Peyer's patch (tissue), 4 donors: ENCODE data around the gene ANXA1. TPM values are rescaled to one million over a fixed set of nuclear protein-coding genes. Genes with fewer than 3 reads are reported as not detected.

Source experiments
- DNase-seq, 3 donors: peaks; one replicate each; pipeline ENCODE4 v3.0.0-alpha.2; 2017 to 2019
- H3K27ac ChIP-seq, 4 donors: fragments of 200-600 bp; sonication (generic); one replicate each; pipeline ENCODE4 v1.5.1; 2016 to 2019
- H3K27me3 ChIP-seq, 2 donors: fragments of 200-600 bp; sonication (generic); one replicate each; pipeline ENCODE4 v1.5.1; 2019
- H3K36me3 ChIP-seq, 3 donors: fragments of 200-600 bp; sonication (generic); one replicate each; pipeline ENCODE4 v1.5.1; 2016 to 2019
- H3K4me1 ChIP-seq, 4 donors: fragments of 200-600 bp; sonication (generic); one replicate each; pipeline ENCODE4 v1.5.1; 2016 to 2019
- H3K4me3 ChIP-seq, 4 donors: fragments of 200-600 bp; sonication (generic); 1 replicate in 3 of 4; 2 replicates in 1 of 4; pipeline ENCODE4 v1.5.1; 2016 to 2019; ENCODE audit warnings: mild to moderate bottlenecking in 1 of 4
- H3K9me3 ChIP-seq, 4 donors: fragments of 200-600 bp; sonication (generic); one replicate each; pipeline ENCODE4 v1.5.1; 2016 to 2019; ENCODE audit warnings: mild to moderate bottlenecking in 1 of 4
- POLR2A ChIP-seq, 2 donors: fragments of 450-650 bp; IDR thresholded peaks; one replicate each; pipeline ENCODE4 v1.5.1; 2017; ENCODE audit warnings: antibody characterized with exemption in 2 of 2, mild to moderate bottlenecking in 2 of 2, moderate library complexity in 2 of 2
- total RNA-seq, 4 donors: library from RNA; depleted of rRNA; stranded (reverse); fragments of >200 nt; gene quantifications; one replicate each; pipeline ENCODE4 v1.1.0, GENCODE V29; 2016
- TF ChIP-seq, protein P1 (sequence below), 6 experiments: fragments of 450-650 bp in 4 of 6; fragments of 200-600 bp in 2 of 6; sonication (generic) in 1 of 6; IDR thresholded peaks; one replicate each; pipeline ENCODE4 v1.5.1; 2017 to 2019; ENCODE audit warnings: antibody characterized with exemption in 6 of 6, mild to moderate bottlenecking in 3 of 6, moderate library complexity in 1 of 6

Gene ANXA1
- total RNA-seq, 4 donors from 2014 or later = 13.5 to 223 (median 40.3) TPM

- no peaks in the 10 kb centered on the region for H3K27me3 ChIP-seq
- H3K27ac ChIP-seq = no peak overlapping the region
- no peak for TF ChIP-seq POLR2A (IDR thresholded peaks at IDR 0.05)
- TF ChIP-seq, protein P1, sequence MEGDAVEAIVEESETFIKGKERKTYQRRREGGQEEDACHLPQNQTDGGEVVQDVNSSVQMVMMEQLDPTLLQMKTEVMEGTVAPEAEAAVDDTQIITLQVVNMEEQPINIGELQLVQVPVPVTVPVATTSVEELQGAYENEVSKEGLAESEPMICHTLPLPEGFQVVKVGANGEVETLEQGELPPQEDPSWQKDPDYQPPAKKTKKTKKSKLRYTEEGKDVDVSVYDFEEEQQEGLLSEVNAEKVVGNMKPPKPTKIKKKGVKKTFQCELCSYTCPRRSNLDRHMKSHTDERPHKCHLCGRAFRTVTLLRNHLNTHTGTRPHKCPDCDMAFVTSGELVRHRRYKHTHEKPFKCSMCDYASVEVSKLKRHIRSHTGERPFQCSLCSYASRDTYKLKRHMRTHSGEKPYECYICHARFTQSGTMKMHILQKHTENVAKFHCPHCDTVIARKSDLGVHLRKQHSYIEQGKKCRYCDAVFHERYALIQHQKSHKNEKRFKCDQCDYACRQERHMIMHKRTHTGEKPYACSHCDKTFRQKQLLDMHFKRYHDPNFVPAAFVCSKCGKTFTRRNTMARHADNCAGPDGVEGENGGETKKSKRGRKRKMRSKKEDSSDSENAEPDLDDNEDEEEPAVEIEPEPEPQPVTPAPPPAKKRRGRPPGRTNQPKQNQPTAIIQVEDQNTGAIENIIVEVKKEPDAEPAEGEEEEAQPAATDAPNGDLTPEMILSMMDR (IDR thresholded peaks at IDR 0.05) = no peak
- DNase-seq = no peak
- H3K36me3 ChIP-seq = no peaks in the 10 kb centered on the region
- H3K4me1 ChIP-seq = no peaks in the 10 kb centered on the region
- no peak overlapping the region for H3K4me3 ChIP-seq
- no peaks in the 10 kb centered on the region for H3K9me3 ChIP-seq
Observed at GRCh38 chr9:73121375-73121935, 30.2 kb upstream of the ANXA1 start.

GRCh38 chr9:73125651-73126050 is 26.0 kb upstream of the ANXA1 start:
- Histone ChIP-seq H3K27me3 (no peaks in the 10 kb centered on the region), H3K9me3 (no peaks in the 10 kb centered on the region), H3K27ac (no peak overlapping the region), H3K4me3 (no peak overlapping the region), H3K36me3 (no peaks in the 10 kb centered on the region), H3K4me1 (no peaks in the 10 kb centered on the region)
- TF ChIP-seq, protein P1 (IDR thresholded peaks at IDR 0.05) = no peak
- TF ChIP-seq POLR2A (IDR thresholded peaks at IDR 0.05) = no peak
- no peak for DNase-seq

GRCh38 chr9:73129941-73130685 is 21.6 kb upstream of the ANXA1 start:
- no peaks in the 10 kb centered on the region for H3K27me3 ChIP-seq
- no peaks in the 10 kb centered on the region for H3K36me3 ChIP-seq
- no peaks in the 10 kb centered on the region for H3K4me1 ChIP-seq
- no peak for DNase-seq
- no peaks in the 10 kb centered on the region for H3K9me3 ChIP-seq
- H3K27ac ChIP-seq = no peak overlapping the region
- TF ChIP-seq, protein P1 (IDR thresholded peaks at IDR 0.05) = no peak
- no peak for TF ChIP-seq POLR2A (IDR thresholded peaks at IDR 0.05)
- no peak overlapping the region for H3K4me3 ChIP-seq

- H3K9me3 ChIP-seq = no peaks in the 10 kb centered on the region
- no peaks in the 10 kb centered on the region for H3K4me1 ChIP-seq
- TF ChIP-seq POLR2A (IDR thresholded peaks at IDR 0.05) = no peak
- TF ChIP-seq, protein P1 (IDR thresholded peaks at IDR 0.05) = no peak
- no peak for DNase-seq
- peak overlapping the region; percentile 62 to 87 (median 68) for H3K27ac ChIP-seq
- H3K4me3 ChIP-seq = no peak overlapping the region
- no peaks in the 10 kb centered on the region for H3K27me3 ChIP-seq
- no peaks in the 10 kb centered on the region for H3K36me3 ChIP-seq
Observed at GRCh38 chr9:73131461-73131860, 20.2 kb upstream of the ANXA1 start.

DNA sequence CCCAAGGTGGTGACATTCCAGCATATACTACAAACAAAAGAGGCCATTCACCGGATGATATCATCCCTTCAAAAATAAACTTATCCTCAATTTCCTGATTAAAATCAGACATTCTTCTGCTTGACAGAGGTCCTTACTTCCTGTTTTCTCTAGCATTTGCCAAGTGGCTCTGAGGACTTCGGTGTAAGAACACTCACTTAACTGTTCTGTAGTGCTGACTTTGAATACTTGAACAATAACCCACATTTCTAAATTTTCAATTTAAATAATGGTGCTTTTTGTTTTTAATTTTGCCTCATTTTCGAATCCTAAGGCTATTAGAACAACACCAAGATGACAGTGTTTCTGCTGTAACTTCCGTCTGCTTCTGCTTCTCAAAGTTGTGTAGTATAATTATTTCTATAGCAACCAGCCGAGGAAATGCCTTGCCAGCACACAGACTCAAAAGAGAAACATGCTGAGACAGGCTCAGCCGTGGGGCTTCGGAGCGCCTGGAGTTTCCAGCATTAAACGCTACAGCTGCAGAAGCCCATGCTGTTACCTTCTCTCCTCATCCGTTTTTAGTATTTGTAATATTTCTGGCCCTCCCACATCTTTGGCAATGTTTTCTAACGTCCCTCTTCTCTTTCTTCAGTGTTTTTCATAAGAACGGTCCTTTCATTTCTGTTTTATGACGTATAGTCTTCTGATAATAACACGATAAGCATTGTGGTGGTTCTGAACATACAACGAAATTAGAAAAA is 19.5 kb upstream of the ANXA1 start:
- Histone ChIP-seq H3K36me3 (no peaks in the 10 kb centered on the region), H3K4me1 (no peaks in the 10 kb centered on the region), H3K4me3 (peak overlapping the region; percentile 23 to 59 (median 54)), H3K27me3 (no peaks in the 10 kb centered on the region), H3K9me3 (no peaks in the 10 kb centered on the region), H3K27ac (peak overlapping the region; percentile 62 to 87 (median 68))
- TF ChIP-seq POLR2A (IDR thresholded peaks at IDR 0.05) = peak in 1 of 2 donors; percentile 45
- TF ChIP-seq, protein P1 (IDR thresholded peaks at IDR 0.05) = no peak
- peak; percentile 44 to 81 (median 66) for DNase-seq
